HCT116 (cell line): ENCODE data around the gene DLG5. TPM values are rescaled to one million over a fixed set of nuclear protein-coding genes. Genes with fewer than 3 reads are reported as not detected.

ENCODE experiments used
- ATAC-seq: fragments of 200-7000 bp; cut with Tn5 transposase; 2 replicates; pipeline ENCODE4 v1.9.1; 2020; ENCODE audit warnings: mild to moderate bottlenecking, moderate library complexity
- BruUV-seq: library from RNA; stranded (reverse); fragments of 400-500 nt; replicated peaks from 2 replicates; lab custom pipeline; 2021; lab: Mats Ljungman, UMichigan
- CTCF ChIA-PET: fragments of 300-600 bp; sonication (Branson Sonifier 250); formaldehyde crosslinking; loops from one replicate; lab custom pipeline; 2021; ENCODE audit warnings: antibody characterized with exemption; lab: Charles Lee
- POLR2A ChIA-PET: fragments of 300-600, 350-600 bp; sonication (Branson Sonifier 250); formaldehyde crosslinking; loops from one replicate; lab custom pipeline; 2021; ENCODE audit warnings: antibody characterized with exemption; lab: Charles Lee
- RAD21 ChIA-PET, 2 experiments: fragments of 300-600 bp; sonication (Branson Sonifier 250); formaldehyde crosslinking; loops; one replicate each; lab custom pipeline; 2023; ENCODE audit warnings: low total read pairs in 2 of 2; ENCODE audit not compliant: uncharacterized antibody in 2 of 2, unreplicated experiment in 2 of 2, low non-redundant PET in 1 of 2; lab: Charles Lee
- DNase-seq: peaks from one replicate; pipeline ENCODE4 v3.0.0-alpha.2; 2010; ENCODE audit warnings: low read depth, low spot score
- H2AFZ ChIP-seq: fragments of 200-600 bp; shearing (Covaris generic), sonication (generic); 2 replicates; pipeline ENCODE4 v1.6.1; 2017; ENCODE audit warnings: low read depth, mixed run types, mixed read lengths, antibody characterized with exemption, low read length; ENCODE audit not compliant: poor library complexity, severe bottlenecking
- H3K27ac ChIP-seq: 2 replicates; pipeline ENCODE4 v1.5.1; 2012; ENCODE audit warnings: low read depth, low read length
- H3K27me3 ChIP-seq: fragments of 200-600 bp; sonication (generic); 2 replicates; pipeline ENCODE4 v1.6.1; 2016; ENCODE audit warnings: mixed run types, low read length, mixed read lengths; ENCODE audit not compliant: insufficient read depth
- H3K36me3 ChIP-seq, 2 experiments: fragments of 200-500 bp in 1 of 2; fragments of 200-600 bp in 1 of 2; sonication (Bioruptor generic) in 1 of 2; sonication (generic) in 1 of 2; 2 replicates each; pipeline versions ENCODE4 v1.5.1 to v1.6.1; 2014 to 2016; ENCODE audit warnings: low read length in 2 of 2, inconsistent platforms in 1 of 2, mixed read lengths in 1 of 2, mixed run types in 1 of 2; ENCODE audit not compliant: insufficient read depth in 2 of 2, control insufficient read depth in 1 of 2
- H3K4me1 ChIP-seq, 2 experiments: fragments of 200-600 bp in 1 of 2; sonication (generic) in 1 of 2; 2 replicates each; pipeline versions ENCODE4 v1.5.1 to v1.6.1; 2012 to 2017; ENCODE audit warnings: low read length in 2 of 2, inconsistent platforms in 1 of 2, mild to moderate bottlenecking in 1 of 2, mixed read lengths in 1 of 2, mixed run types in 1 of 2, moderate library complexity in 1 of 2; ENCODE audit not compliant: insufficient read depth in 2 of 2, control insufficient read depth in 1 of 2
- H3K4me2 ChIP-seq: fragments of 200-600 bp; sonication (generic); 2 replicates; pipeline ENCODE4 v1.6.1; 2017; ENCODE audit warnings: mixed run types, low read length, mixed read lengths
- H3K4me3 ChIP-seq, 2 experiments: fragments of 200-600 bp in 1 of 2; sonication (generic) in 1 of 2; replicated peaks in 1 of 2; 2 replicates each; pipeline ENCODE4 v1.5.1; 2011 to 2016; ENCODE audit warnings: low read length in 2 of 2, control low read depth in 1 of 2, low read depth in 1 of 2, mild to moderate bottlenecking in 1 of 2, mixed read lengths in 1 of 2, mixed run types in 1 of 2
- H3K79me2 ChIP-seq: fragments of 200-600 bp; sonication (generic); 2 replicates; pipeline ENCODE4 v1.6.1; 2017; ENCODE audit warnings: mild to moderate bottlenecking, mixed run types, low read length, moderate library complexity, mixed read lengths; ENCODE audit not compliant: insufficient read depth
- H3K9ac ChIP-seq: fragments of 200-600 bp; sonication (generic); 2 replicates; pipeline ENCODE4 v1.6.1; 2016; ENCODE audit warnings: low read length, mixed read lengths
- H3K9me2 ChIP-seq: fragments of 200-600 bp; sonication (generic), shearing (Covaris generic); 2 replicates; pipeline ENCODE4 v1.6.1; 2017; ENCODE audit warnings: mixed run types, mild to moderate bottlenecking, moderate library complexity; ENCODE audit not compliant: insufficient read depth
- H3K9me3 ChIP-seq, 2 experiments: fragments of 200-500 bp in 1 of 2; fragments of 200-600 bp in 1 of 2; sonication (Bioruptor generic) in 1 of 2; sonication (generic) in 1 of 2; 2 replicates each; pipeline ENCODE4 v1.6.1; 2014 to 2017; ENCODE audit warnings: low read length in 2 of 2, mixed read lengths in 2 of 2, inconsistent platforms in 1 of 2, low read depth in 1 of 2, mild to moderate bottlenecking in 1 of 2, mixed run types in 1 of 2, moderate library complexity in 1 of 2; ENCODE audit not compliant: control insufficient read depth in 1 of 2, insufficient read depth in 1 of 2
- H4K20me1 ChIP-seq: fragments of 200-600 bp; sonication (generic), shearing (Covaris generic); 2 replicates; pipeline ENCODE4 v1.6.1; 2017; ENCODE audit warnings: mixed run types, mild to moderate bottlenecking, moderate library complexity; ENCODE audit not compliant: insufficient read depth
- EZH2 ChIP-seq: fragments of 200-600 bp; sonication (generic); IDR thresholded peaks from 2 replicates; pipeline ENCODE4 v1.6.1; 2017; ENCODE audit warnings: antibody characterized with exemption, mixed run types
- RAD21 ChIP-seq: IDR thresholded peaks from 2 replicates; pipeline ENCODE4 v1.6.1; 2012; ENCODE audit warnings: low read depth, mild to moderate bottlenecking
- SIN3A ChIP-seq: IDR thresholded peaks from 2 replicates; pipeline ENCODE4 v1.6.1; 2012; ENCODE audit warnings: low read depth
- ZNF274 ChIP-seq: fragments of 200-500 bp; sonication (Bioruptor generic); IDR thresholded peaks from 2 replicates; pipeline ENCODE4 v1.6.1; 2014; ENCODE audit warnings: mild to moderate bottlenecking, low read depth, low read length, inconsistent platforms
- intact Hi-C: fragments of 100-400 bp; cut with micrococcal nuclease; formaldehyde crosslinking; loops from 2 replicates; pipeline ENCODE4 v1.10.0; 2022
- total RNA-seq: library from RNA; stranded (reverse); gene quantifications from one replicate; pipeline ENCODE4 v1.2.1, GENCODE V29; 2021; ENCODE audit not compliant: unreplicated experiment

The DLG5 gene
- total RNA-seq, 1 experiment from 2014 or later = 44.8 TPM

DNA sequence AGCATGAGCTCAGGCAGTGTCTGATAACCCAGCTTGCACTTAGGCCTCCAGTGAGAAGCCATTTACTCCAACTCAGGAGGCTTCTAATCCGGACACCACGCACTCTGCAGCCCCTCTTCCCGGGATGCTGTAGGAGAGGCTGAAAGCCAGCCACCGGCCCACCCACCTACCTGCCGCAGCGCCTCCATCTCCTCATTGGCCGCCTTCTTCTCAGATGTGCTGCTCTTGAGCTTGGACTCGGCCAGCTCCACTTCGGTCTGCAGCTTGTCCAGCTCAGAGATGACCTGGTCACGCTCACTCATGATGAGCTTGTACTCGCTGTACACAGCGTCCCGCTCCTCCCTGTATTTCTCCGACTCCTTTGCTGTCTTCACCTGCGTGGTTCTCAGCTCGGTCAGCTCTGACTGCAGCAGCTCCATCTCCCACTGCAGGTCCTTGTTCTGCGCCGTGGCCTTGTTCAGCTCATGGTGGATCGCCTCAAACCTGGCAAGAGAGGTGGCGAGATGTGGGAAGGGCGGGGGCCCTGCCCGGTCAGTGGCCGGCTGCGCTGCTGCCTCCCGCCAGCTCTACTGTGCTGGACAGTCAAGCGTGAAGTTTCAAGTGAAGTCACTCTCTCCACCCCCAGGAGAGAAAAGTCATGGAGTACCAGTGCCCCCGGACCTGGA is 84.7 kb downstream of the DLG5 start:
- CTCF ChIA-PET = no interaction called here
- no peak for ATAC-seq

GRCh38 chr10:77840636-77841035 is 85.9 kb downstream of the DLG5 start:
- Histone ChIP-seq H3K79me2 (no peaks in the 10 kb centered on the region; the same call in 1 of the 2 replicates), H4K20me1 (no peaks in the 10 kb centered on the region), H3K36me3 (peaks cover 5 to 28% of the 10 kb centered on the region in 2 experiments; a peak in 2 of 4 replicates), H3K9me3 (no peaks in the 10 kb centered on the region), H3K27me3 (no peaks in the 10 kb centered on the region), H3K4me3 (no peak overlapping the region), H3K27ac (no peak overlapping the region), H3K4me2 (no peak overlapping the region), H3K9ac (no peak overlapping the region), H3K4me1 (peaks cover 12% of the 10 kb centered on the region in 2 experiments), H3K9me2 (no peaks in the 10 kb centered on the region)
- intact Hi-C loops = loop anchor here (10.0 kb wide), 1 partner anchor 666 kb away; no protein-coding TSS in a partner anchor
- BruUV-seq = no TSS peak
- POLR2A ChIA-PET = no interaction called here
- ATAC-seq = no peak
- RAD21 ChIA-PET = no interaction called here
- no peak for DNase-seq
- no peak for TF ChIP-seq ZNF274
- TF ChIP-seq, all 23 proteins: peak for 0
- no peak overlapping the region for H2AFZ ChIP-seq
- CTCF ChIA-PET = no interaction called here

More for the DNA sequence above, 84.7 kb downstream of the DLG5 start:
- DNase-seq = no peak
- TF ChIP-seq EZH2 (no peak), SIN3A (no peak), RAD21 (no peak)
- no peaks in the 10 kb centered on the region for H4K20me1 ChIP-seq
- H3K36me3 ChIP-seq = peaks cover 5 to 28% of the 10 kb centered on the region in 2 experiments; a peak in 2 of 4 replicates
- no peaks in the 10 kb centered on the region for H3K9me3 ChIP-seq
- H3K79me2 ChIP-seq = no peaks in the 10 kb centered on the region; the same call in 1 of the 2 replicates
- H3K27me3 ChIP-seq = no peaks in the 10 kb centered on the region
- RAD21 ChIA-PET = no interaction called here
- no peaks in the 10 kb centered on the region for H3K9me2 ChIP-seq
- H3K27ac ChIP-seq = no peak overlapping the region
- H3K4me1 ChIP-seq = peaks cover 20 to 24% of the 10 kb centered on the region in 2 experiments
- POLR2A ChIA-PET = no interaction called here
- no peak overlapping the region for H2AFZ ChIP-seq
- no TSS peak for BruUV-seq
- intact Hi-C loops = loop anchor here (10.0 kb wide), 1 partner anchor 667 kb away; no protein-coding TSS in a partner anchor
- H3K4me3 ChIP-seq = no peak overlapping the region
- H3K9ac ChIP-seq = no peak overlapping the region
- H3K4me2 ChIP-seq = no peak overlapping the region
